HG02981 (cell line): ENCODE data around the gene OAF.

ENCODE experiments used
- ATAC-seq: cut with Tn5 transposase; IDR thresholded peaks from one replicate; pipeline ENCODE4 v1.9.1; 2021; ENCODE audit warnings: mild to moderate bottlenecking, moderate library complexity; ENCODE audit not compliant: unreplicated experiment

OAF gene

GRCh38 chr11:120182790-120183491 is 27.9 kb upstream of the OAF start:
- no peak for ATAC-seq

- no peak for ATAC-seq
These were observed 27.1 kb upstream of the OAF start for GRCh38 chr11:120183701-120184141.

- no peak for ATAC-seq
These were observed 26.4 kb upstream of the OAF start for GRCh38 chr11:120184371-120184945.

- no peak for ATAC-seq
These were observed 25.7 kb upstream of the OAF start for GRCh38 chr11:120184946-120185705.

GRCh38 chr11:120185706-120186455 is 25.0 kb upstream of the OAF start:
- ATAC-seq = no peak

GRCh38 chr11:120186456-120186773 is 24.4 kb upstream of the OAF start:
- no peak for ATAC-seq

- ATAC-seq = no peak
These were observed 23.8 kb upstream of the OAF start for GRCh38 chr11:120186774-120187591.

- no peak for ATAC-seq
These were observed 22.5 kb upstream of the OAF start for GRCh38 chr11:120188371-120188770.

GRCh38 chr11:120188811-120189455 is 21.9 kb upstream of the OAF start:
- ATAC-seq = no peak

GRCh38 chr11:120191058-120191457 is 19.8 kb upstream of the OAF start:
- no peak for ATAC-seq

- no peak for ATAC-seq
These were observed 17.8 kb upstream of the OAF start for GRCh38 chr11:120192831-120193625.

- ATAC-seq = no peak
These were observed 16.7 kb upstream of the OAF start for GRCh38 chr11:120194166-120194565.

- ATAC-seq = no peak
These were observed 15.1 kb upstream of the OAF start for GRCh38 chr11:120195601-120196320.

- no peak for ATAC-seq
These were observed 14.0 kb upstream of the OAF start for GRCh38 chr11:120196826-120197225.

- no peak for ATAC-seq
These were observed 13.5 kb upstream of the OAF start for GRCh38 chr11:120197251-120197891.

- no peak for ATAC-seq
These were observed 12.9 kb upstream of the OAF start for GRCh38 chr11:120197977-120198376.

- ATAC-seq = no peak
These were observed 12.4 kb upstream of the OAF start for GRCh38 chr11:120198403-120198786.

- no peak for ATAC-seq
These were observed 11.9 kb upstream of the OAF start for GRCh38 chr11:120198787-120199469.
